Natural killer cell (primary cell): ENCODE data around the gene STARD9. TPM values are rescaled to one million over a fixed set of nuclear protein-coding genes. Genes with fewer than 3 reads are reported as not detected.
"Not testable (repeated sequence)": the region's sequence is repeated elsewhere in the genome, so short reads cannot be mapped to it uniquely, and the experiment has no call there.

ENCODE experiments used
- ATAC-seq, 3 donors: fragments of 150-1000 bp in 2 of 3; fragments of 200-7000 bp in 1 of 3; cut with Tn5 transposase; 1 replicate in 1 of 3; 2 replicates in 2 of 3; pipeline ENCODE4 v1.10.0; 2021; ENCODE audit warnings: mild to moderate bottlenecking in 2 of 3, moderate library complexity in 2 of 3
- DNase-seq, 2 donors: peaks; one replicate each; pipeline versions ENCODE4 v3.0.0 to v3.0.0-alpha.2; 2013 to 2021; ENCODE audit warnings: mixed read lengths in 1 of 2
- H3K27ac ChIP-seq: one replicate; pipeline ENCODE4 v1.5.1; 2013; ENCODE audit warnings: mild to moderate bottlenecking, low read length
- H3K27me3 ChIP-seq: one replicate; pipeline ENCODE4 v1.6.1; 2013; ENCODE audit warnings: low read length; ENCODE audit not compliant: control insufficient read depth, insufficient read depth
- H3K36me3 ChIP-seq: one replicate; pipeline ENCODE4 v1.6.1; 2013; ENCODE audit warnings: low read length; ENCODE audit not compliant: control insufficient read depth, insufficient read depth
- H3K4me1 ChIP-seq: one replicate; pipeline ENCODE4 v1.6.1; 2013; ENCODE audit warnings: low read length; ENCODE audit not compliant: control insufficient read depth, insufficient read depth
- H3K4me3 ChIP-seq: one replicate; pipeline ENCODE4 v1.5.1; 2013; ENCODE audit warnings: low read length
- H3K9me3 ChIP-seq: one replicate; pipeline ENCODE4 v1.6.1; 2013; ENCODE audit warnings: low read length; ENCODE audit not compliant: control insufficient read depth, insufficient read depth
- H3K27ac Mint-ChIP-seq, 2 donors: one replicate each; pipeline ENCODE4 v1.8.0; 2022; ENCODE audit warnings: mild to moderate bottlenecking in 2 of 2, mixed read lengths in 2 of 2, moderate library complexity in 1 of 2
- H3K27me3 Mint-ChIP-seq, 2 donors: one replicate each; pipeline ENCODE4 v1.8.0; 2022; ENCODE audit warnings: low read depth in 2 of 2, mixed read lengths in 2 of 2
- H3K36me3 Mint-ChIP-seq: one replicate; pipeline ENCODE4 v1.8.0; 2022; ENCODE audit warnings: mixed read lengths
- H3K4me1 Mint-ChIP-seq, 2 donors: one replicate each; pipeline ENCODE4 v1.8.0; 2022; ENCODE audit warnings: mixed read lengths in 2 of 2
- H3K4me3 Mint-ChIP-seq: one replicate; pipeline ENCODE4 v1.8.0; 2022; ENCODE audit warnings: mild to moderate bottlenecking, moderate library complexity, mixed read lengths
- H3K9me3 Mint-ChIP-seq, 2 donors: one replicate each; pipeline ENCODE4 v1.8.0; 2022; ENCODE audit warnings: mixed read lengths in 2 of 2
- CTCF ChIP-seq: fragments of 200-600 bp; IDR thresholded peaks from one replicate; pipeline ENCODE4 v1.8.0; 2022; ENCODE audit warnings: antibody characterized with exemption
- WGBS: methylation state at CpG from one replicate; pipeline ENCODE4 v1.1.7; 2013; ENCODE audit warnings: missing lambda C conversion rate; ENCODE audit not compliant: insufficient coverage; 5-methylcytosine and 5-hydroxymethylcytosine counted together
- intact Hi-C: fragments of 100-400 bp; cut with micrococcal nuclease; formaldehyde crosslinking; loops from one replicate; pipeline ENCODE4 v1.14.2; 2022
- total RNA-seq, 4 donors: library from RNA; stranded (reverse); fragments of 120-200 nt in 1 of 4; gene quantifications; one replicate each; pipeline versions ENCODE4 v1.2.3 to v1.2.4, GENCODE V29; 2013 to 2022

The STARD9 gene
- total RNA-seq, 3 donors from 2014 or later (not counting 1 experiment from before 2014, with no cell fraction given): 20.0 to 22.5 (median 20.1) TPM

GRCh38 chr15:42592716-42593115, 17.3 kb downstream of the STARD9 start:
- Mint-ChIP-seq H3K27ac (no peak overlapping the region), H3K9me3 (no peaks in the 10 kb centered on the region), H3K4me3 (no peak overlapping the region)

GRCh38 chr15:42593143-42593542, 17.7 kb downstream of the STARD9 start:
- intact Hi-C loops: no loop called here
- H3K36me3 Mint-ChIP-seq: no peaks in the 10 kb centered on the region

More at GRCh38 chr15:42592716-42593115, 17.3 kb downstream of the STARD9 start:
- Histone ChIP-seq H3K27me3 (no peaks in the 10 kb centered on the region), H3K4me1 (no peaks in the 10 kb centered on the region), H3K4me3 (no peak overlapping the region), H3K27ac (no peak overlapping the region), H3K9me3 (no peaks in the 10 kb centered on the region), H3K36me3 (peaks cover 5% of the 10 kb centered on the region)
- Mint-ChIP-seq H3K27me3 (no peaks in the 10 kb centered on the region), H3K36me3 (no peaks in the 10 kb centered on the region), H3K4me1 (peaks cover 0 to 3% of the 10 kb centered on the region in 2 donors)
- no peak for DNase-seq
- WGBS: 96% methylated on average over 3 of the region's 3 CpGs
- ATAC-seq: no peak
- TF ChIP-seq CTCF: no peak
- intact Hi-C loops: no loop called here

DNA sequence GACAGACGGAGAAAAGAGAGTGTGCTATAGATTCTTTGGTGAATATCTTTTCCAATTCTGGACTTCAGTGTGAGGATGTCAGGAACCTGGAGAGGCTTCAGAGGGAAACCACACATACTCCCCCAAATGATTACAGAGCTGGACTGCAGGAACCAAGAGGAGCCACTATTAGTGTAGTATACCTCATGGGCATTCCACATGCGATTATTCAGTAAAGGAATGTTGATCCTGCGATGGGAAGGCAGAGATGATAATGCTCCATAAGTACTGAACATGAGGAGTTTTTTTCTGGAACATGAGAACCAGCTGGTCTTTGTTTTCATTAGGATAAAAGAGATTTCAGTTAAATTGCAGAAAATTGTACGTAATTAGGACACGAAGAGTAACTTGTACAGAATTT, 18.7 kb downstream of the STARD9 start:
- H3K27ac ChIP-seq: no peak overlapping the region
- intact Hi-C loops: no loop called here
- H3K9me3 ChIP-seq: no peaks in the 10 kb centered on the region
- no peak for ATAC-seq
- H3K9me3 Mint-ChIP-seq: no peaks in the 10 kb centered on the region
- H3K27ac Mint-ChIP-seq: no peak overlapping the region
- H3K4me3 Mint-ChIP-seq: no peak overlapping the region
- H3K36me3 ChIP-seq: no peaks in the 10 kb centered on the region
- no peaks in the 10 kb centered on the region for H3K27me3 ChIP-seq
- 97% methylated on average over 4 of the region's 5 CpGs for WGBS
- no peaks in the 10 kb centered on the region for H3K36me3 Mint-ChIP-seq
- no peak for TF ChIP-seq CTCF
- H3K4me1 Mint-ChIP-seq: no peaks in the 10 kb centered on the region
- DNase-seq: no peak
- no peaks in the 10 kb centered on the region for H3K27me3 Mint-ChIP-seq
- H3K4me1 ChIP-seq: no peaks in the 10 kb centered on the region
- H3K4me3 ChIP-seq: no peak overlapping the region

More at GRCh38 chr15:42593143-42593542, 17.7 kb downstream of the STARD9 start:
- Histone ChIP-seq H3K9me3 (no peaks in the 10 kb centered on the region), H3K36me3 (peaks cover 2% of the 10 kb centered on the region), H3K4me3 (no peak overlapping the region), H3K4me1 (no peaks in the 10 kb centered on the region), H3K27ac (no peak overlapping the region), H3K27me3 (no peaks in the 10 kb centered on the region)
- no peaks in the 10 kb centered on the region for H3K27me3 Mint-ChIP-seq
- 100% methylated on average over 2 of the region's 4 CpGs for WGBS
- no peaks in the 10 kb centered on the region for H3K9me3 Mint-ChIP-seq
- DNase-seq: no peak
- H3K4me1 Mint-ChIP-seq: peaks cover 0 to 3% of the 10 kb centered on the region in 2 donors
- no peak overlapping the region for H3K4me3 Mint-ChIP-seq
- TF ChIP-seq CTCF: no peak
- ATAC-seq: no peak
- H3K27ac Mint-ChIP-seq: no peak overlapping the region

- Mint-ChIP-seq H3K4me3 (no peak overlapping the region), H3K9me3 (no peaks in the 10 kb centered on the region), H3K27ac (no peak overlapping the region), H3K4me1 (peaks cover 0 to 4% of the 10 kb centered on the region in 2 donors), H3K36me3 (no peaks in the 10 kb centered on the region), H3K27me3 (no peaks in the 10 kb centered on the region)
- intact Hi-C loops: no loop called here
- WGBS: 49% methylated on average over 4 of the region's 4 CpGs
- ATAC-seq (no peak), DNase-seq (no peak)
- Histone ChIP-seq H3K4me3 (no peak overlapping the region), H3K27me3 (no peaks in the 10 kb centered on the region), H3K27ac (no peak overlapping the region), H3K4me1 (no peaks in the 10 kb centered on the region), H3K9me3 (no peaks in the 10 kb centered on the region), H3K36me3 (no peaks in the 10 kb centered on the region)
- no peak for TF ChIP-seq CTCF
Measured at GRCh38 chr15:42595626-42596240, 20.3 kb downstream of the STARD9 start.

DNA sequence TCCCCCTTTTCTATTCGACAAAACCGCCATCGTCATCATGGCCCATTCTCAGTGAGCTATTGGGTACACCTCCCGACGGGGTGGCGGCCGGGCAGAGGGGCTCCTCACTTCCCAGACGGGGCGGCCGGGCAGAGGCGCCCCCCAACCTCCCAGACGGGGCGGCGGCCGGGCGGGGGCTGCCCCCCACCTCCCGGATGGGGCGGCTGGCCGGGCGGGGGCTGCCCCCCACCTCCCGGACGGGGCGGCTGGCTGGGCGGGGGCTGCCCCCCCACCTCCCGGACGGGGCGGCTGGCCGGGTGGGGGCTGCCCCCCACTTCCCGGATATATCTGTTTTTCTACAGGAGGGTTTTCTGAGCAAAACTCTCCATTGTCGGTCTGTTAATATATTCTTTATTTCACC, 25.9 kb downstream of the STARD9 start:
- intact Hi-C loops, H3K9me3 Mint-ChIP-seq, H3K27ac Mint-ChIP-seq, H3K27me3 ChIP-seq, H3K36me3 Mint-ChIP-seq, H3K4me3 ChIP-seq, H3K27ac ChIP-seq, H3K4me3 Mint-ChIP-seq, H3K36me3 ChIP-seq, H3K9me3 ChIP-seq, ATAC-seq, H3K27me3 Mint-ChIP-seq, DNase-seq: not testable (repeated sequence)
- 98% methylated on average over 25 of the region's 30 CpGs for WGBS
- H3K4me1 Mint-ChIP-seq: peaks cover 27 to 35% of the 10 kb centered on the region in 2 donors
- peaks cover 15% of the 10 kb centered on the region for H3K4me1 ChIP-seq
